Measurements from ENCODE around the gene TMEM204. TPM values are rescaled to one million over a fixed set of nuclear protein-coding genes. Genes with fewer than 3 reads are reported as not detected.

Gene TMEM204
- total RNA-seq = 97.4 and 107 TPM in 2 replicates

DNA sequence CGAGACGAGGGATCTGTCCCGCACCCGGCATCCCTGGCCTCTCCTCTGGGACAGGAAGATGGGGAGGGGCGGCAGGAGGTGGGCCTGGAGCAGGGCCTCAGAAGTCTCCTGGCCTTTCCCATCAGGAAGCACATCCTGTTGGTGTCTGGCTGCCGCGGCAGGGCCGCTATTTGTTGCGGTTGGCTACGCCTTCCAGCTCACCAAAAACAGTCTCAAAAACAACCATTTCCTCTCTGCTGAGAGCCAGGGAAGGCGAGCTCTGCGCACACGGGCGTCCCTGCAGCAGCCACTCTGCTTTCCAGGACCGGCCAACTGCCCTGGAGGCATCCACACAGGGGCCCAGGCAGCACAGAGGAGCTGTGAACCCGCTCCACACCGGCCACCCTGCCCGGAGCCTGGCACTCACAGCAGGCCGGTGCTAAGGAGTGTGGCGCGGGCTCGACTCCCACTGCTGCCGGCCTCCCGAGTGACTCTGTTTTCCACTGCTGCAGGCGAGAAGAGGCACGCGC is at the start of gene TMEM204:
Gene TMEM204, plus strand, starts transcription at position 224 of the 509 bp plus-strand sequence. CDS start 610 bp downstream, outside the sequence.
- peak; percentile 78 for DNase-seq

DNA sequence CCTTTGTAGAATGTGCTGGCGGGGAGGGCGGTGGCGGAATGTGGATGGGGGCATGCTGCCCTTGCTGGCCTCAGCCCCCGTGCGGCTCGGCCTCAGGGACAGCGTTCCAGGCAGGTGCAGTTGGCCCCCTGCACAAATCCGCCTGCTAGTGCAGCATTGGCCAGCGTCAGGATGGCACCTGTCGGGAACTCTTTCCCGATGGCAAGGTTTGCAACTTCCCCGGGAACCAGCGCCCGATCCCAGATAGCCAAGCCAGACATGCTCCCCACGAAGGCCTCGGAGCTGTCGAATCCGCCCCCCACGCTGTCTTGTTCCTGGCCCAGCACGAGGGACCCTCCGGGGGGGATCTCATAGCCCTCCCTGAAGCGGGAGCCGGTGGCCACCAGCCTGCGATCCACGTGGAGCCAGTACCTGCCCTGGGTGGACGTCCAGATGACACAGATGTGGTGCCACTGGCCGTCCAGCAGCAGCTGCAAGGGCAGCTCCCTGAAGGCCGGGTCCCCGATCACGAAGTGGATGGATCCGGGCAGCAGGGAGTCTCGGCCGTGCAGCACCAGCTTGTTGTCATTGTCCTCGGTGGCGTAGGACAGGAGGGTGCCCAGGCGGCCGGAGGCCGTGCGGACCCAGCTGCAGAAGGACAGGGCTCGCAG is 47.5 kb upstream of the TMEM204 start:
- DNase-seq = no peak

DNA sequence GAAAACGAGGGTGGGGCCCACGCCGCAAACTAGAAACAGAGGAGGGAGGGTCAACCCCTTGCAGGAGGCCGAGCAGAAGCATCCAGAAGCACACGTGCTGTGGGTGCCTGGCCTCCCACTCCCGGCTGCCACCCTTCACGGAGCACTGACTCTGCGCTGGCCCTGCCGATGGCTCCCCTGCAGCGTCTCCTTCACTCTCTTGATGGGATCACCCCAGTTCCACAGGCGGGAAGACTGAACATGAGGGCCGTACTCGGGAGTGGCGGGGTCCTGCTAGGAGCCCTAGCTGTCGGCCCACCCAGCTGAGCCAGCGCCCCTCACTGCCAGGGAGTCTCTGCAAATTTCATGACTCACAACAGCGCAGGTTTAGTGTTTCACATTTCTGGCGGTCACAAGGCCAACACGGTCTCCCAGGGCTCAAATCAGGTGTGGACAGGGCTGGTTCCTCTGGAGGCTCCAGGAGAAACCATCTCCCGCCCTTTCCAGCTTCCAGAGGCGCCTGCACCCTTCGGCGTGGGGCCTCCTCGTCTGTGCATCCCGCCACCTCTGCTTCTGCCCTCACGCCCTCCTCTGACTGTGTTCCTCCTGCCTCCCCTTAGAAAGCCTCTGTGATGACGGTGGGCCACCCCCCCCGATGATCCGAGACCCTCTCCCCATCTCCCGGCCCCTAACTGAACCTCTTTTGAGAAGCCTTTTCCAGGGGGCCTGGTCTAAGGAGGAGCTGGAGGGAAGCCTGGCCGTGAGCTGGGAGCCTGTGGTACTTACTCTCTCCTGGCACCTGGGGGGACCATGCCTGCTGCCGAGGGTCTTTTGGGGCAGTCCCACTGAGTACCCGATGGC is 46.7 kb upstream of the TMEM204 start:
- DNase-seq = no peak

DNA sequence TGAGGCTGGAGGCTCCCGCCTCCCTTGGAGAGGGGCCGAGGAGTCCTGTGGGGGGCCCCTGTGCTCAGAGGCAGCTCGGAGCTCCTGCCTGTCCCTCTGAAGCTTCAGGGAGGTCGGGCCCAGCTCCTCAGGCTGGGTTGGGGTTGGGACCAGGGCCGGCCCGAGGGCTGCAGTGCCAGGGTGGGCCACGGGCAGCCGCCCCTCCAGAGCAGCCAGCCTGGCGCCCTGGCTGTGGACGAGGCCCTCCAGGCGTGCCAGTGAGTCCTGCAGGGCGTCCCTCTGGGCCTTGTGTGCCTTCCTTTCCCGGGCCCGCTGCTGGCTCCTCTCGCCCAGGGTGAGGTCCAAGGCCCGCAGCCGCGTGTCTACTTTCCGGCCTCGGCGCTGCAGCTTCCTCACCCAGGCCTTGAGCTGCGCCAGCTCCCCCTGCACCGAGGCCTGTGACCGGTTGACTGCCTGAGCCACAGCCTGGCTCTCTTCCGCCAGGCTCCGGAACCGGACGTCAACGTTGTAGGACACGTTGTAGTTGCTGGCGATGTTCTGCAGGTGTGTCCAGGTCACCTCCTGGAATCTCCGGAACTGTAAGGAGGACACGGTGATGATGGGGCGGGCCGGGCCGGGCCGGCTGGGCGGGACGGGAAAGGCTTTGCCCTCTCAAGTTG is 45.9 kb upstream of the TMEM204 start:
- DNase-seq = no peak

DNA sequence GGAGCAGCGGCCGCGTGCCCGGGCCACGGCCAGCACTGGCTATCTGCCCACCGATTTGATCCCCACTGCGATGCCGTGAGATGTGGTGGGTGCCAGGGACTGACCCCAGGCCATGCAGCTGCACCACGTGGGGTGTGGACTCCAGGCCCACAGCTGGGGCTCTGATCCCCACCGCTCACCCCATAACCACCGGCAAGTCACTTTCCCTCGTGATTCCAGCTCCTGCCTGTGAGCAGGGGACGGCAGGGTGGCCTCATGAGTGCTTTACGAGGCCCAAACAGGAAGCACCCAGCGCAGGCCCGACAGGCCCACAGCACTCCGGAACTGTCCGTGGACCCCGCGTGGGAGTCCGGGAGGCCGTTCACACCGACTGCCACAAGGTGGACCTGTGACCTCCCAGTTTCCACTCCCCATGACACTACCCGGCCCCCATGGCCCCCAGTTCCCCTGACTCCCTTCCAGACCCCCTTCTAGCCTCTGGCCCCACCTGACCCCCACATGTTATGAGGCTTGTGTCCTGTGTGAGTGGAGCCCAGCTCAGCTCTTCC is 45.3 kb upstream of the TMEM204 start:
- DNase-seq = no peak

DNA sequence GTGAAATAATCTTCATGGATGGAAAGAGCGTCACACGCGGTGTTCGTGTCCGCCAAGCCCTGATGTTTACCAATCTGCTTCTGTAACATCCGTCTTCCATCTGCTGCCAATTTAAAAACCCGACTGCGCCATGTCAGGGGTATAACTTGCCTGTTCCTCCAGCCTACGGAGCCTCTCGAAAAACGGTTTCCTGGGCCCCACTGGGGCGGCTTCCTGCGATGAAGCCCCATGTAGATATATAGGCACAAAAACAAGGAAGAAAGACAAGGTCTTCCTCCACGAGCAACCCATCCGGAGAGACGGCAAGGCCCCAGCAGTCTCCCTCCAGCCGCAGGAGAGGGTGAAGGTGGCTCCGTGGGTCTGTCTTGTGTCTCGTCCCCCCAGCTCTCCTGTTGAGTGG is 44.8 kb upstream of the TMEM204 start, which contains the start of gene PTX4:
Gene PTX4, minus strand, starts transcription at position 326 of the 400 bp plus-strand sequence. Its CDS starts 35 bp downstream, at position 291.
- DNase-seq = no peak

DNA sequence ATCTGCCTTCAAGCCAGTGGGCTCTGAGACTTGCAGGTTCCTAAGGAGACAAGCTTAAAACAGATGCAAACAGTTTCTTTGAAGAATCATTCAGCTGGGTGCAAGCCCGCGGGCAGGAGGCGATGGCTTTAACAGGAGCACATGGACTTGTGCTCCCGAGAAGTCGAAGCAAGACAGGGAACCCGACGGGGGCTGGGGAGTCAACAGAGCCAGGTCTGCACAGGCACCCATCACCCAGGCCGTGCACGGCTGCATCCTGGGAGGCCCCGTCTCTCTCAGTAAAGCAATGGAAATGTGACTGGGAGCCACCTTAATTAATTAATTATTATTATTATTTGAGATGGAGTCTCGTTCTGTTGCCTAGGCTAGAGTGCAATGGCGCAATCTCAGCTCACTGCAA is 44.4 kb upstream of the TMEM204 start:
- DNase-seq = no peak

DNA sequence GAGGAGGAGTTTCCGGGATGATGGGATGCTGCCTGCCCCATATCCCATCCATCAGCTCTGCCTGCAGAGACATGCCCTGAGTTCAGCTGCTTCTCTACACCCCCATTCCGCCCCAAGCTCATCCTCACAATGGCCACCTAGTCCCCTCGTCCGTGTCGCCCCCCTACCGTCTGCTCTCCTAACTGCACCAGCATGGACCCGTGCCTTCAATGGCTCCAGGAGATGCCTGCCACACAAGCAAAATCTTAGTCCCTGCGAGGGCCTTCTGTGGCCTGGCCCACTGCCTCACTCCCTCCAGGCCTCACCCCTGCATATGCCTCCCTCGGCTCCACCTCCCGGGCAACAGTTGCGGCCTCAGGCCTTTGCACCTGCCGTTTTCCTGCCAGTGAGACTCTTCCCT is 42.1 kb upstream of the TMEM204 start:
- no peak for DNase-seq

DNA sequence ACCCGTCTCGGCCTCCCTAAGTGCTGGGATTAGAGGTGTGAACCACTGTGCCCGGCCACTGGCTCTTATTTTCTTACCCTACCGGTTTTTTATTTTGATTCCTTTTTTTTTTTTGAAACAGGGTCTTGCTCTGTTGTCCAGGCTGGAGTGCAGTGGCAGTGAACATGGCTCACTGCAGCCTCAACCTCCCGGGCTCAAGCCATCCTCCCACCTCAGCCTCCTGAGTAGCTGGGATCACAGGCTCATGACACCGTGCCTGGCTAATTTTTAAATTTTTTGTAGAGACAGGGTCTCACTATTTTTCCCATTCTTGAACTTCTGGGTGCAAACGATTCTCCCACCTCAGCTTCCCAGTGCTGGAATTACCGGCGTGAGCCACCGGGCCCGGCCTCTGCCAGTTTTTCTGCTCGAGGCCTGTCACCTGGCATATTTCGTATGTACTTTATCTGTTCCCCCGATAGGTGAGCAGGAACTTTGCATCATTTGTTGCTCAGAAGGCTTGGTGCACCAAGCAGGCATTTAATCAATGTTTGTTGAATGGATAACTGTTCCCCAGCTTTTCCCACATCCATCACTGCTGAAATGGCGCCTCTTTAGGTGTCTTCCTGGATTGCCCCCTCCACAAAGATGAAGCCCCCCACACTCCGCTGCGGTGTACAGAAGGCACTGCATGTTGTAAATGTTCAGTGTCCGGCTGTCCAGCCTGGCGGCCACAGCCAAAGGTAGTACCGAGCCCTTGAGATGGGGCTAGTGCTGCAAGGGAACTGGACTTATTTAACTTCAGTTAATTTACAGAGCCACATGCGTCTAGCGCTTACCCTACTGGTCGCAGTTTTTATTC is 41.2 kb upstream of the TMEM204 start:
- no peak for DNase-seq

DNA sequence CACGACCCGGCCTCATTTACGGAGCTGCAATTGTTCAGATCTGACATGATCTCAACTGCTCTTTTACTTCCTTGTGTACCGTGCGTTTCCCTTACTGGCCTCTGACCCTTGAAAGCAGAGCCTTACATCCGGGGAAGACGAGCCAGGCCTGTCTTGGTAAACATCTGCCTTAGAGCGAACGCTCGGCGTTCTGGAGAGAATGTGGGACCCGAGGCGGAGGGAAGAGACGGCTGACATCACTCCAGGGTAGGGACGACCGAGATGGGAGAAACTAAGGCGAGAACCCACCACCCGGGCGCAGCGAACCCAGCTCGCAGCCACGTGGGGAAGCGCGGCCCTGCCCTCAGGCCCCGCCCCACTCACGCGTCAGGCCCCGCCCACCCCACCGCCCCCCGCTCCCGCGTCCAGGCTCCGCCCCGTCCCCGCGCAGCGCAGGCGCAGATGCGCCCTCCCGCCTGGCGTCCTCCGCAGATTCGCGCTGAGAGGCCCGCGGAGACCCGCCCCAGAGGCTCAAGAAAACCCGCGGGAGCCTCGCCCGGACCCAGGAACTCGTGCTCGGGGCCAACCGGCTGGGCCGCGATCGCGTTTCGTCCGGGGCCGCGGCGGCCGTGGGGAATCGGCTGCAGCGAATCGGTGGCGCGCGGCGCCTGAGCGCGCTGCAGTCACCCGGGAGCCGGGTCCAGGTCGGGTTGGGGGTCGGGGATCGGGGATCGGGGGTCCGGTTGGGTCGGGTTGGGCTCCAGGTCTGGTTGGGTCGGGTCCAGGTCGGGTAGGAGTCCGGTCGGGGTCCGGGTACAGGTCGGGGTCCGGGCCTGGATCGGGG is 40.3 kb upstream of the TMEM204 start, which contains the start of gene TELO2:
Gene TELO2, plus strand, starts transcription at position 438 of the 823 bp plus-strand sequence. CDS start 922 bp downstream, outside the sequence.
- peak; percentile 88 for DNase-seq

DNA sequence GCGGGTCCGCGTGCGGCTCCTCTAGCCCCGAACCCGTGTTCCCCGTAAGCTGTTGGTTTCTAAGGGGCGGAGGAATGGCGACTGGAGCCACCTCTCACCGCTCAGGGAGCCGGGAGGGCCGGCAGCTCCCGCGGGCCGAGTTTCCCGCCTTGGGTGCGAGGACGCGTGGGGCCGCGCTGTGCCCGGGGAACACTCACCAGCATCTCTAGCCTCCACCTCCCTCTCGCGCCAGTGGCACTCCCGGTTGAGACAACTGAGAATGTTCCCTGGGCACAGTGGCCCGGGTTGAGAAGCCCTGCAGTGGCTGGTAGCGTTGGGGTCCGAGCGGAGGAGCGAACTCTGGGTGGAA is 39.7 kb upstream of the TMEM204 start:
- DNase-seq = peak; percentile 30

DNA sequence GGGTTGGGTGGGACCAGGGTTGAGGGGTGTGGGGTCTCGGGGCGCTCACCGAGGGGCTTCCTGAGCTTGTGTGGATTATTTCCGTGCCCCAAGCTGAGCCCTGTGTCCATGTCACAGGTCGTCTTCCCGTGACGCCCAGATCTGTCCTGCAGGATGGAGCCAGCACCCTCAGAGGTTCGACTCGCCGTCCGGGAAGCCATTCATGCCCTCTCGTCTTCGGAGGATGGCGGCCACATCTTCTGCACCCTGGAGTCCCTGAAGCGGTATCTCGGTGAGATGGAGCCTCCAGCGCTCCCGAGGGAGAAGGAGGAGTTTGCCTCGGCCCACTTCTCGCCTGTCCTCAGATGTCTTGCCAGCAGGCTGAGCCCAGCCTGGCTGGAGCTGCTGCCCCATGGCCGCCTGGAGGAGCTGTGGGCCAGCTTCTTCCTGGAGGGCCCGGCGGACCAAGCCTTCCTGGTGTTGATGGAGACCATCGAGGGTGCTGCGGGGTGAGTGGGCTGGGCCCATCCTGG is 39.3 kb upstream of the TMEM204 start:
- DNase-seq = peak; percentile 91

DNA sequence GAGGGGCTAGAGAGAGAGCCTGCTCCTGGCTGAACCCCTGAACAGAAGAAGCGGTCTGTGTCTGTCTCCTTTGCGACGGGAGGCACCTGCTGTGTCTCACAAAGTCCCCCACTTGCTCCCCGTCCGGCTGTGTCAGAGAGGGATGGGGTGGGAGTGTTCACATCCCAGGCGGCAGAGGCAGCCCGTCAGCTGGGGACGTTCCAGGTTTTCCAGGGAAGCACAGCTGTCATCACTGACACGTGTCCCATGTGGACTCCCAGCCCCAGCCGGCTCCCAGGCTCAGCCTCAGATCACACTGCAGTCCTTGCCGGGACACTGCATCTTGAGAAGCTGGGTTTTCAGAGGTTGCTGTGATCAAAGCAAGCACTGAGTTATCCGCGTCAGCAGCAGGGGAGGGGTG is 38.8 kb upstream of the TMEM204 start:
- DNase-seq = no peak

DNA sequence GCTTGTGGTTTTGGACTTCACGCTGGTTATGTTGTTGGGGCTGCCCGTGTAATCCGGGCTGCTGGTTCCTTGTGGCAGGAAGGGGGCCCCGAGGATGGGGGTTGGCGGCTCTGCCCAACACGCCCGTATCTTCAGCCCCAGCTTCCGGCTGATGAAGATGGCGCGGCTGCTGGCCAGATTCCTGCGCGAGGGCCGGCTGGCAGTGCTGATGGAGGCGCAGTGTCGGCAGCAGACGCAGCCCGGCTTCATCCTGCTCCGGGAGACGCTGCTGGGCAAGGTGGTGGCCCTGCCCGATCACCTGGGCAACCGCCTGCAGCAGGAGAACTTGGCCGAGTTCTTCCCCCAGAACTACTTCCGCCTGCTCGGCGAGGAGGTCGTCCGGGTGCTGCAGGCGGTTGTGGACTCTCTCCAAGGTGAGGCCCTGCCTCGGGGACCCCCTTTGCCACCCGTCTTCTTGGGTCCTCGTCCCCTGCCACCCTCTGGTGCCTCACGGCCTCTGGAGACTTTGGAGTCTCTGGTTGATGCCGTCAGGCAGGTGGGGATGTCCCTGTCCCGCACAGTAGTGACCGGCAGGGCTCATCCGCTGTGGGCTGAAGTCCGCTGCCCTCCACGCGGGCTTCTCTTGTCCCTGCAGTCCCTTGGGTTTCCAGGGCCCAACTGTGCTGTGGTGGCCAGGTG is 38.1 kb upstream of the TMEM204 start:
- no peak for DNase-seq

DNA sequence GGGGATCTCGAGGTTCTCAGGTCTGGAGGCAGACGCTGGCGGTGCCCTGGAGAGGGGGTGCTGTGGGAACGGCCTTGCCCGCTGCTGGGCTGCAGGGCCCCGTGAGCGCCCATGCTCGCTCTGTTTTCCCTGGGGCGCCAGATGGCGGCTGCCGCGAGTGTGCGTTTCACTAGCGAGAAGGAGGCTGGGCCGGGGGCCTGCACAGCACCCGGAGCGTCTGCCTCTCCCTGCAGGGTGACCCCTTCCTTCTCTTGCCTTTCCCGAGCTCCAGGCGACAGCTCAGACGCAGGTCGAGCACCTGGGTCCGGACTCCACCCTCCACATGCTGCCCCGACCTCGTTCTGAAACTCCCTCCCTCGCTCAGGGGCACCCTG is 37.6 kb upstream of the TMEM204 start:
- DNase-seq = no peak

DNA sequence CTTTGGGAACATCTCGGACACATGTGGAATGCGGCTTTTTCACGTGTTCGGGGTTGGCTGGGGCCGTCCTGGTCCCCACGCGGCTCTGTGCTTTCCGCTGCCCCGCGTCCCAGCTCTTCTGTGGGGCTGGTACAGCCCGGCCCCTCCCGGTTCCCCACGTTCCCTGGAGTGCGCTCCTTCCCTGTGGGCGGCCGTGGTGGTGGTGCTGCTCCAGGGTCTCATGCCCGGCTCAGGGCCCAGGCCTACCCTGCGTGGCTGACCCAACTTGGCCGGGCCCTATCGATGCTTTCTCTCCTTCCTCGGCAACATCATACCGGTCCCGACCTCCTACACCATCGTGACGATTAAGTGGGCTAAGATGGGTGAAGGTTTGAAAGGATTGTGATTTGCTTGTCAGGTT is 37.0 kb upstream of the TMEM204 start:
- DNase-seq = no peak

DNA sequence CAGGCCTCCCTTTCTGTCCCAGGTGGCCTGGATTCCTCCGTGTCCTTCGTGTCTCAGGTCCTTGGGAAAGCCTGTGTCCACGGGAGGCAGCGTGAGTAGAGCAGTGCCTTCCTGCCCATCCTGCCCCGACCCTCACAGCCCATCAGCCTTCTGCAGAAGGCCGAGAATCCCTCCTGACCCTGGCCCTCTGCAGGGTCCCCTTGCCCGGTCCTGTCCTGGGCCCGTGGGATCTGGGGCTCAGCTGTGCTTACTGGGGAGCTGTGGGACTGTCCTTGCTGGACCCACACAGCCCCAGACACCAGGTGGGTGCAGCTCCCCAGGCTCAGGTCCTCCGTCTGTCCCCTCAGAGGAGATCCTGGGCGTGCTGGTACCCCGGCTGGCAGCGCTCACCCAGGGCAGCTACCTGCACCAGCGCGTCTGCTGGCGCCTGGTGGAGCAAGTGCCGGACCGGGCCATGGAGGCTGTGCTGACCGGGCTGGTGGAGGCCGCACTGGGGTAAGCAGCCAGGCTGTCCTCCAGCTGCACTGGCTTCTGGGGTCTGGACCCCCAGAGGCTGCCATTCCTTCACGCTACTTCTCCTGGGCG is 36.4 kb upstream of the TMEM204 start:
- no peak for DNase-seq

DNA sequence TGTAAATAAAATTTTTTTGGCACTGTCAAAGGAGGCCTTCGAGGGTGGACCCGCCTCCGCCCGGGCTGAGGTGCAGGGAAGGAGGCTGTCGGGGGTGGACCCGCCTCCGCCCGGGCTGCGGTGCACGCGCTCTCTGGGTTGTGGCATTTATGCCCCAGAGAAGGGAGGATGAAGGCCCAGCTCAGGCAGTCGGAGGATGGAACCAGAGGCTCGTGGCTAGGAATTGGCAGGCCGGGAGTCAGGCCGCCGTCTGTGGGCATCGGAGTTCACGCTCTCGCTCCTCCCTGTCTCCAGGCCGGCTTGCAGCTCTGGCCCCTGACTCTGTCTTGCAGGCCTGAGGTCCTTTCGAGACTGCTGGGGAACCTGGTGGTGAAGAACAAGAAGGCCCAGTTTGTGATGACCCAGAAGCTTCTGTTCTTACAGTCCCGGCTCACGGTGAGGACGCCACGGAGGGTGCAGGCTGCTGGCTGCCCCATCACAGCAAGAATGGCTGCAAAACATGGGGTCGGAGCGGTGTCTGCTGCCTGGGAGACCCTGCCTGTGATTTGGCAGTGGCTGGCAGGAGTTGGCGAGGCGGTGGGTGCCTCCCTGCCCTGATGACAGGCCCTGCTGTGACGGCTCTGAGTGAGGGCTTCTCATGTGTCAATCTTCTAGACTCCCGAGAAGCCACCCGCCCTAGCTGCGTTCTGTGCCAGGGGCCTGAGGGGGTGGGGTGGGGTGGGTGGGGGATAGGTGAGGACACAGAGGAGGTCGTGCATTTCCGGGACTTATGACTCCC is 34.4 kb upstream of the TMEM204 start:
- DNase-seq = no peak

Data from dermis blood vessel endothelial cell (primary cell).